H1 (cell line): ENCODE data around the gene HYCC1. TPM values are rescaled to one million over a fixed set of nuclear protein-coding genes. Genes with fewer than 3 reads are reported as not detected.

ENCODE experiments used
- CTCF ChIA-PET: fragments of 300-600 bp; sonication (Branson Sonifier 250); formaldehyde crosslinking; loops from one replicate; lab custom pipeline; 2021; ENCODE audit not compliant: partially characterized antibody; lab: Charles Lee
- POLR2A ChIA-PET: fragments of 300-600 bp; sonication (Branson Sonifier 250); formaldehyde crosslinking; loops from one replicate; lab custom pipeline; 2021; ENCODE audit warnings: inconsistent platforms; ENCODE audit not compliant: partially characterized antibody; lab: Charles Lee
- DNase-seq, 2 experiments: peaks; one replicate each; pipeline versions ENCODE4 v3.0.0 to v3.0.0-alpha.2; 2010 to 2022; ENCODE audit warnings: low spot score in 2 of 2, low read depth in 1 of 2, mixed read lengths in 1 of 2
- FAIRE-seq: peaks from 2 replicates; lab custom pipeline; 2011; peaks lifted over from hg19 to GRCh38; lab: Jason Lieb, UNC
- H2AFZ ChIP-seq: 2 replicates; pipeline ENCODE4 v1.8.1; 2012; ENCODE audit warnings: low read length, inconsistent platforms
- H2AK5ac ChIP-seq: 2 replicates; pipeline ENCODE4 v1.6.1; 2013; ENCODE audit warnings: low read depth, low read length
- H2BK120ac ChIP-seq: replicated peaks from 2 replicates; pipeline ENCODE3; 2013; ENCODE audit warnings: low read depth, low read length, inconsistent platforms
- H2BK12ac ChIP-seq: 2 replicates; pipeline ENCODE4 v1.6.1; 2013; ENCODE audit warnings: low read depth, low read length
- H2BK15ac ChIP-seq: 2 replicates; pipeline ENCODE4 v1.6.1; 2013; ENCODE audit warnings: low read length
- H2BK20ac ChIP-seq: 2 replicates; pipeline ENCODE4 v1.6.1; 2013; ENCODE audit warnings: low read length
- H2BK5ac ChIP-seq: 2 replicates; pipeline ENCODE4 v1.6.1; 2013; ENCODE audit warnings: low read depth, low read length
- H3K14ac ChIP-seq: 2 replicates; pipeline ENCODE4 v1.6.1; 2013; ENCODE audit warnings: inconsistent platforms; ENCODE audit not compliant: insufficient read length
- H3K18ac ChIP-seq: 2 replicates; pipeline ENCODE4 v1.6.1; 2013; ENCODE audit warnings: low read length; ENCODE audit errors: extremely low read depth
- H3K23ac ChIP-seq: 2 replicates; pipeline ENCODE4 v1.6.1; 2013; ENCODE audit warnings: inconsistent platforms; ENCODE audit not compliant: insufficient read length
- H3K23me2 ChIP-seq: 2 replicates; pipeline ENCODE4 v1.6.1; 2013; ENCODE audit warnings: low read depth, low read length
- H3K27ac ChIP-seq: 2 replicates; pipeline ENCODE4 v1.6.1; 2011; ENCODE audit warnings: low read depth, low read length, inconsistent platforms
- H3K27me3 ChIP-seq, 4 experiments: replicated peaks in 1 of 4; 1 replicate in 1 of 4; 2 replicates in 3 of 4; pipeline versions ENCODE4 v1.6.1 to v1.8.1; 2011 to 2013; ENCODE audit warnings: low read length in 3 of 4, mild to moderate bottlenecking in 3 of 4, inconsistent platforms in 2 of 4, mixed read lengths in 2 of 4, moderate library complexity in 1 of 4; ENCODE audit not compliant: control insufficient read depth in 3 of 4, insufficient read depth in 3 of 4; ENCODE audit errors: extremely low read depth in 1 of 4
- H3K36me3 ChIP-seq, 4 experiments: 2 replicates each; pipeline versions ENCODE4 v1.6.1 to v1.8.1; 2011 to 2013; ENCODE audit warnings: mild to moderate bottlenecking in 4 of 4, low read length in 3 of 4, moderate library complexity in 2 of 4, control low read depth in 1 of 4, inconsistent platforms in 1 of 4; ENCODE audit not compliant: insufficient read depth in 4 of 4, control insufficient read depth in 2 of 4
- H3K4ac ChIP-seq: replicated peaks from 2 replicates; pipeline ENCODE3; 2013; ENCODE audit warnings: low read length, low read depth, mixed read lengths, inconsistent platforms; ENCODE audit not compliant: insufficient read length
- H3K4me1 ChIP-seq, 4 experiments: replicated peaks in 1 of 4; 1 replicate in 1 of 4; 2 replicates in 3 of 4; pipeline versions ENCODE4 v1.6.1 to v1.8.1; 2011 to 2013; ENCODE audit warnings: low read length in 3 of 4, inconsistent platforms in 2 of 4, mixed read lengths in 1 of 4; ENCODE audit not compliant: insufficient read depth in 4 of 4, control insufficient read depth in 3 of 4
- H3K4me2 ChIP-seq, 2 experiments: 2 replicates each; pipeline versions ENCODE4 v1.6.1 to v1.8.1; 2011 to 2013; ENCODE audit warnings: low read depth in 2 of 2, low read length in 2 of 2, control low read depth in 1 of 2, inconsistent platforms in 1 of 2, mild to moderate bottlenecking in 1 of 2; ENCODE audit not compliant: insufficient read depth in 1 of 2
- H3K4me3 ChIP-seq, 4 experiments: fragments of 200-600, 300-600 bp in 1 of 4; sonication (generic), shearing (Covaris generic), sonication (Bioruptor Twin) in 1 of 4; 2 replicates each; pipeline versions ENCODE4 v1.5.1 to v1.8.1; 2011 to 2016; ENCODE audit warnings: low read length in 4 of 4, low read depth in 3 of 4, control low read depth in 2 of 4, inconsistent platforms in 2 of 4, mild to moderate bottlenecking in 2 of 4, mixed read lengths in 1 of 4, moderate library complexity in 1 of 4; ENCODE audit not compliant: insufficient read depth in 2 of 4; ENCODE audit errors: extremely low read depth in 1 of 4
- H3K56ac ChIP-seq: replicated peaks from 2 replicates; pipeline ENCODE3; 2013; ENCODE audit warnings: low read depth, mild to moderate bottlenecking, mixed read lengths, low read length, inconsistent platforms; ENCODE audit not compliant: insufficient read length
- H3K79me1 ChIP-seq: 2 replicates; pipeline ENCODE4 v1.6.1; 2013; ENCODE audit warnings: low read depth, low read length, control low read depth
- H3K79me2 ChIP-seq, 2 experiments: 2 replicates each; pipeline versions ENCODE4 v1.6.1 to v1.8.1; 2012 to 2013; ENCODE audit warnings: low read length in 2 of 2, mild to moderate bottlenecking in 2 of 2, inconsistent platforms in 1 of 2; ENCODE audit not compliant: insufficient read depth in 2 of 2, control insufficient read depth in 1 of 2
- H3K9ac ChIP-seq, 4 experiments: replicated peaks in 1 of 4; 1 replicate in 1 of 4; 2 replicates in 3 of 4; pipeline versions ENCODE4 v1.6.1 to v1.8.1; 2011 to 2013; ENCODE audit warnings: low read depth in 3 of 4, low read length in 3 of 4, control low read depth in 2 of 4, mild to moderate bottlenecking in 2 of 4, moderate library complexity in 2 of 4, inconsistent platforms in 1 of 4; ENCODE audit errors: extremely low read depth in 1 of 4
- H3K9me3 ChIP-seq, 2 experiments: 2 replicates each; pipeline versions ENCODE4 v1.6.1 to v1.8.1; 2012 to 2013; ENCODE audit warnings: mild to moderate bottlenecking in 2 of 2, moderate library complexity in 2 of 2, control low read depth in 1 of 2, inconsistent platforms in 1 of 2, low read depth in 1 of 2, low read length in 1 of 2, mixed read lengths in 1 of 2; ENCODE audit not compliant: insufficient read depth in 2 of 2
- H4K20me1 ChIP-seq, 2 experiments: replicated peaks in 1 of 2; 2 replicates each; pipeline versions ENCODE3 to v1.8.1; 2011 to 2013; ENCODE audit warnings: inconsistent platforms in 2 of 2, low read length in 2 of 2, mild to moderate bottlenecking in 1 of 2; ENCODE audit not compliant: insufficient read depth in 2 of 2, control insufficient read depth in 1 of 2
- H4K5ac ChIP-seq: 2 replicates; pipeline ENCODE4 v1.6.1; 2013; ENCODE audit warnings: low read length, low read depth, mixed read lengths, inconsistent platforms; ENCODE audit not compliant: insufficient read length
- H4K8ac ChIP-seq: 2 replicates; pipeline ENCODE4 v1.8.0; 2013; ENCODE audit warnings: mild to moderate bottlenecking, moderate library complexity, low read length, inconsistent platforms; ENCODE audit not compliant: insufficient read depth; ENCODE audit errors: extremely low read depth
- H4K91ac ChIP-seq: replicated peaks from 2 replicates; pipeline ENCODE3; 2013; ENCODE audit warnings: low read length, mixed read lengths, inconsistent platforms; ENCODE audit not compliant: insufficient read length
- EGR1 ChIP-seq: IDR thresholded peaks from 2 replicates; pipeline ENCODE4 v1.6.1; 2011; ENCODE audit warnings: low read depth, low read length, borderline replicate concordance
- MAFK ChIP-seq: IDR thresholded peaks from 2 replicates; pipeline ENCODE4 v1.6.1; 2012; ENCODE audit warnings: low read depth, mild to moderate bottlenecking, improper control_type of control experiment, low read length
- SP2 ChIP-seq: IDR thresholded peaks from 2 replicates; pipeline ENCODE4 v1.6.1; 2012; ENCODE audit warnings: mild to moderate bottlenecking, low read length, inconsistent platforms
- TCF12 ChIP-seq: IDR thresholded peaks from 2 replicates; pipeline ENCODE4 v1.6.1; 2011; ENCODE audit warnings: low read depth, mild to moderate bottlenecking, low read length
- WGBS, 2 experiments: shearing (Covaris generic) in 1 of 2; methylation state at CpG; one replicate each; pipeline versions ENCODE4 v1.1.6 to v1.1.7; 2013 to 2015; ENCODE audit warnings: low lambda C conversion rate in 2 of 2, mixed read lengths in 2 of 2, inconsistent platforms in 1 of 2, low coverage in 1 of 2, missing lambda C conversion rate in 1 of 2; ENCODE audit not compliant: insufficient replicate concordance in 2 of 2, insufficient coverage in 1 of 2, insufficient read length in 1 of 2; ENCODE audit errors: extremely low coverage in 1 of 2, missing lambda C conversion rate in 1 of 2; 5-methylcytosine and 5-hydroxymethylcytosine counted together
- polyA plus RNA-seq, 7 experiments: library from polyadenylated mRNA; depleted of rRNA in 3 of 7; stranded (reverse) in 5 of 7; unstranded in 2 of 7; fragments of >200 nt in 5 of 7; fragments of 200-250 nt in 2 of 7; gene quantifications; 1 replicate in 5 of 7; 2 replicates in 1 of 7; 4 replicates in 1 of 7; pipeline versions ENCODE4 v1.2.1 to v1.2.3, GENCODE V29; 2011 to 2013; ENCODE audit warnings: missing spikeins in 2 of 7, mixed read lengths in 2 of 7
- total RNA-seq: library from RNA; stranded (reverse); fragmentation: NEBNext Ultra II Directional; extraction: Animal tissue kit (Norgen Biotek cat#: 25700); gene quantifications from 2 replicates; pipeline ENCODE4 v1.2.1, GENCODE V29; 2021

Gene HYCC1
- total and polyA plus RNA-seq, 2 of the 8 experiments (the other 6 are each of a cell fraction or from before 2014, with no cell fraction given) = 20.2 to 142 TPM

GRCh38 chr7:22983257-22983855 is 30.6 kb downstream of the HYCC1 start:
- 86% methylated on average over 6 of the region's 6 CpGs; no CpG with 5 or more reads in 1 of the 2 experiments for WGBS, 2 experiments
- H3K79me2 ChIP-seq = peaks cover 0 to 8% of the 10 kb centered on the region in 2 experiments; a peak in 1 of 4 replicates

More at GRCh38 chr7:22983257-22983855, 30.6 kb downstream of the HYCC1 start:
- Histone ChIP-seq H2BK12ac (no peak overlapping the region), H3K27me3 (no peaks in the 10 kb centered on the region), H2BK120ac (no peak overlapping the region), H4K8ac (no peak overlapping the region), H4K5ac (no peak overlapping the region), H3K23ac (no peak overlapping the region), H3K36me3 (no peaks in the 10 kb centered on the region), H2BK15ac (no peak overlapping the region), H3K56ac (no peak overlapping the region), H3K23me2 (no peaks in the 10 kb centered on the region; the same call in 1 of the 2 replicates), H2BK20ac (no peak overlapping the region), H3K9ac (no peak overlapping the region), H2BK5ac (peak overlapping the region; percentile 69), H3K4me2 (no peak overlapping the region), H2AK5ac (no peak overlapping the region), H3K4me1 (peaks cover 0 to 5% (median under 1%) of the 10 kb centered on the region in 4 experiments; a peak in 3 of 7 replicates), H2AFZ (no peak overlapping the region), H3K4me3 (no peak overlapping the region), H4K20me1 (no peaks in the 10 kb centered on the region), H3K27ac (no peak overlapping the region), H3K14ac (no peak overlapping the region), H3K79me1 (no peaks in the 10 kb centered on the region; the same call in 1 of the 2 replicates), H4K91ac (no peak overlapping the region), H3K9me3 (no peaks in the 10 kb centered on the region), H3K18ac (no peak overlapping the region), H3K4ac (no peak overlapping the region)
- TF ChIP-seq SP2 (no peak), EGR1 (no peak), MAFK (no peak), TCF12 (no peak)
- ChIA-PET CTCF (interaction anchor here (0.7 kb wide), 1 partner anchor 75 kb away, joined by 3 read pairs; no protein-coding TSS in a partner anchor), POLR2A (interaction anchor here (0.8 to 1.5 kb wide), 3 partner anchors 10 to 127 kb away, joined by 3 to 4 read pairs (median 4); no protein-coding TSS in a partner anchor)
- no peak for FAIRE-seq
- DNase-seq = no peak
